SK-N-SH (cell line): ENCODE data around the gene AMMECR1L. TPM values are rescaled to one million over a fixed set of nuclear protein-coding genes. Genes with fewer than 3 reads are reported as not detected.

Experiments
- CTCF ChIA-PET: fragments of 300-600, 350-600 bp; formaldehyde crosslinking; extraction: SDS; loops from one replicate; lab custom pipeline; 2021; lab: Yijun Ruan, JAX
- POLR2A ChIA-PET: fragments of 350-600 bp; sonication (Branson Sonifier 250); formaldehyde crosslinking; extraction: SDS; loops from one replicate; lab custom pipeline; 2020; ENCODE audit warnings: antibody characterized with exemption, inconsistent platforms; lab: Yijun Ruan, JAX
- DNase-seq: peaks from one replicate; pipeline ENCODE4 v3.0.0; 2012
- H2AFZ ChIP-seq: fragments of 200-600 bp; sonication (generic); 2 replicates; pipeline ENCODE4 v1.8.1; 2016; ENCODE audit warnings: antibody characterized with exemption, mild to moderate bottlenecking, low read depth
- H3F3A ChIP-seq: fragments of 200-600 bp; sonication (generic); replicated peaks from 2 replicates; pipeline ENCODE3; 2016; ENCODE audit warnings: antibody characterized with exemption, mild to moderate bottlenecking; ENCODE audit not compliant: insufficient read depth
- H3K27ac ChIP-seq, 2 experiments: fragments of 200-500 bp in 1 of 2; fragments of 200-600 bp in 1 of 2; sonication (Bioruptor generic) in 1 of 2; sonication (generic), shearing (Covaris generic) in 1 of 2; 2 replicates each; pipeline versions ENCODE4 v1.5.1 to v1.6.1; 2014 to 2016; ENCODE audit warnings: low read depth in 2 of 2, inconsistent platforms in 1 of 2, low read length in 1 of 2, mild to moderate bottlenecking in 1 of 2, mixed read lengths in 1 of 2
- H3K27me3 ChIP-seq: fragments of 200-600 bp; sonication (generic), shearing (Covaris generic); 2 replicates; pipeline ENCODE4 v1.6.1; 2016; ENCODE audit warnings: mixed run types; ENCODE audit not compliant: insufficient read depth
- H3K36me3 ChIP-seq, 2 experiments: fragments of 200-500 bp in 1 of 2; fragments of 200-600 bp in 1 of 2; sonication (Bioruptor generic) in 1 of 2; sonication (generic) in 1 of 2; replicated peaks in 1 of 2; 2 replicates each; pipeline versions ENCODE3 to v1.5.1; 2014 to 2016; ENCODE audit warnings: low read length in 1 of 2, mild to moderate bottlenecking in 1 of 2; ENCODE audit not compliant: insufficient read depth in 2 of 2, control insufficient read depth in 1 of 2
- H3K4me1 ChIP-seq, 2 experiments: fragments of 200-500 bp in 1 of 2; fragments of 200-600 bp in 1 of 2; sonication (Bioruptor generic) in 1 of 2; sonication (generic), shearing (Covaris generic) in 1 of 2; 2 replicates each; pipeline versions ENCODE4 v1.5.1 to v1.6.1; 2014 to 2016; ENCODE audit warnings: low read depth in 1 of 2, low read length in 1 of 2, mixed run types in 1 of 2; ENCODE audit not compliant: insufficient read depth in 2 of 2, control insufficient read depth in 1 of 2
- H3K4me2 ChIP-seq: fragments of 200-600 bp; sonication (generic), shearing (Covaris generic); 2 replicates; pipeline ENCODE4 v1.6.1; 2017; ENCODE audit warnings: mixed run types
- H3K4me3 ChIP-seq, 2 experiments: fragments of 200-500 bp in 1 of 2; fragments of 200-600 bp in 1 of 2; sonication (Bioruptor generic) in 1 of 2; sonication (generic), shearing (Covaris generic) in 1 of 2; 2 replicates each; pipeline versions ENCODE4 v1.5.1 to v1.8.1; 2014 to 2016; ENCODE audit warnings: low read depth in 2 of 2, inconsistent platforms in 1 of 2, low read length in 1 of 2, mild to moderate bottlenecking in 1 of 2, mixed read lengths in 1 of 2, moderate library complexity in 1 of 2
- H3K79me2 ChIP-seq: fragments of 200-600 bp; sonication (generic); 2 replicates; pipeline ENCODE4 v1.8.1; 2017; ENCODE audit warnings: mild to moderate bottlenecking; ENCODE audit not compliant: insufficient read depth
- H3K9ac ChIP-seq: fragments of 200-600 bp; sonication (generic); 2 replicates; pipeline ENCODE4 v1.6.1; 2017; ENCODE audit warnings: mixed run types
- H3K9me2 ChIP-seq: fragments of 200-600 bp; sonication (generic); 2 replicates; pipeline ENCODE4 v1.6.1; 2017; ENCODE audit warnings: mixed run types
- H3K9me3 ChIP-seq: fragments of 200-600 bp; sonication (generic); 2 replicates; pipeline ENCODE4 v1.6.1; 2017; ENCODE audit warnings: mixed run types, mild to moderate bottlenecking, moderate library complexity
- H4K20me1 ChIP-seq: fragments of 200-600 bp; sonication (generic); 2 replicates; pipeline ENCODE4 v1.6.1; 2017; ENCODE audit warnings: mild to moderate bottlenecking, mixed run types; ENCODE audit not compliant: insufficient read depth
- ELF1 ChIP-seq: IDR thresholded peaks from 2 replicates; pipeline ENCODE4 v1.4.0; 2012
- FOSL2 ChIP-seq: IDR thresholded peaks from 2 replicates; pipeline ENCODE4 v1.4.0; 2012; ENCODE audit warnings: low read depth, mild to moderate bottlenecking, moderate library complexity, borderline replicate concordance
- FOXM1 ChIP-seq: IDR thresholded peaks from 2 replicates; pipeline ENCODE4 v1.4.0; 2012; ENCODE audit warnings: low read depth, mild to moderate bottlenecking
- GATA2 ChIP-seq: sonication (generic); formaldehyde crosslinking; IDR thresholded peaks from 2 replicates; pipeline ENCODE4 v1.5.0; 2020; ENCODE audit warnings: mild to moderate bottlenecking, missing genetic modification reagents
- JUND ChIP-seq: IDR thresholded peaks from 2 replicates; pipeline ENCODE4 v1.4.0; 2012
- NFIC ChIP-seq: IDR thresholded peaks from 2 replicates; pipeline ENCODE4 v1.4.0; 2012; ENCODE audit warnings: borderline replicate concordance
- SIN3A ChIP-seq: IDR thresholded peaks from 2 replicates; pipeline ENCODE4 v1.6.1; 2012; ENCODE audit warnings: low read depth, mild to moderate bottlenecking, low read length, moderate library complexity, borderline replicate concordance
- SMC3 ChIP-seq: IDR thresholded peaks from 2 replicates; pipeline ENCODE4 v1.6.1; 2012; ENCODE audit warnings: low read depth, low read length, improper control_type of control experiment
- TEAD4 ChIP-seq: IDR thresholded peaks from 2 replicates; pipeline ENCODE4 v1.4.0; 2012; ENCODE audit warnings: mild to moderate bottlenecking, borderline replicate concordance; ENCODE audit not compliant: insufficient read depth
- YY1 ChIP-seq: IDR thresholded peaks from 2 replicates; pipeline ENCODE4 v1.4.0; 2012; ENCODE audit warnings: low read depth, mild to moderate bottlenecking
- WGBS: methylation state at CpG from one replicate; pipeline ENCODE4 v1.1.6; 2017; ENCODE audit warnings: low lambda C conversion rate; 5-methylcytosine and 5-hydroxymethylcytosine counted together
- polyA plus RNA-seq, 3 experiments: library from polyadenylated mRNA; depleted of rRNA; stranded (reverse); fragments of >200 nt; gene quantifications; 2 replicates each; pipeline ENCODE4 v1.2.3, GENCODE V29; 2012
- TF ChIP-seq, protein P1 (sequence below): fragments of 150-350 bp; IDR thresholded peaks from 2 replicates; pipeline ENCODE4 v1.6.1; 2016; ENCODE audit warnings: mild to moderate bottlenecking, low read depth, low read length
- TF ChIP-seq, protein P2 (sequence below): IDR thresholded peaks from 2 replicates; pipeline ENCODE4; 2012
- TF ChIP-seq, protein P3 (sequence below): IDR thresholded peaks from 2 replicates; pipeline ENCODE4 v1.4.0; 2012; ENCODE audit warnings: low read depth, borderline replicate concordance
- TF ChIP-seq, protein P4 (sequence below): fragments of 150-350 bp; IDR thresholded peaks from 2 replicates; pipeline ENCODE4 v1.6.1; 2017; ENCODE audit warnings: antibody characterized with exemption, low read length, low read depth, borderline replicate concordance
- TF ChIP-seq, protein P5 (sequence below): IDR thresholded peaks from 2 replicates; pipeline ENCODE4 v1.6.1; 2012; ENCODE audit warnings: mild to moderate bottlenecking, low read depth, low read length, moderate library complexity
- TF ChIP-seq, protein P6 (sequence below): fragments of 200-600 bp; sonication (generic); IDR thresholded peaks from 2 replicates; pipeline ENCODE4 v1.6.1; 2017; ENCODE audit warnings: antibody characterized with exemption, mild to moderate bottlenecking, moderate library complexity

AMMECR1L gene
- polyA plus RNA-seq, 1 of the 3 experiments (the other 2 are of a cell fraction): 11.0 TPM

DNA sequence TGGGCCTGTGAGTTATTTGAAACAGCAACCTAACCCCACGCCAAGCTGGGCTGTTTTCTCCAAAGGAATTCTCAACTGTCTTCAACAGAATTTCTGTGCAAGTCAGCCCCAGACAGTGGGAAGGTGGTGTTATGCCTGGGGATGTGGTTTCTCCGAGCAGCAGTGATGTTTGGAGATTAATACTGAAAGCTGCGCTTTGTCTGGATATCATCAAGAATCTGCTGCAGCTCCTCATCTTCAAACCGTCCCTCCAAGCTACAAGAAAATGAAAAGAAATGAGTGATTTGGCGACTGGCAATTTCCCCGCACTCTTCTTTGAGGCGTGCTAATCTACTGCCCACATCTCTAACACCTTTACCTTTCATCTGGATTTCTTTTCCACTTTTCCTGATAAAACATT lies 37.8 kb downstream of the AMMECR1L start:
- no peaks in the 10 kb centered on the region for H3K27me3 ChIP-seq
- no peaks in the 10 kb centered on the region for H3K9me3 ChIP-seq
- H3K79me2 ChIP-seq: peaks cover 43% of the 10 kb centered on the region
- no peak overlapping the region for H3K4me2 ChIP-seq
- no peak for DNase-seq
- H2AFZ ChIP-seq: no peak overlapping the region
- CTCF ChIA-PET: no interaction called here
- H3K36me3 ChIP-seq: peaks cover 44 to 53% of the 10 kb centered on the region in 2 experiments
- no peak overlapping the region for H3K27ac ChIP-seq
- WGBS: 96% methylated on average over 6 of the region's 7 CpGs
- peaks cover 8% of the 10 kb centered on the region for H3F3A ChIP-seq
- no peaks in the 10 kb centered on the region for H3K9me2 ChIP-seq
- POLR2A ChIA-PET: no interaction called here
- no peak for TF ChIP-seq TEAD4
- TF ChIP-seq GATA2 (CRISPR knock-in tag): no peak
- TF ChIP-seq, protein P1, sequence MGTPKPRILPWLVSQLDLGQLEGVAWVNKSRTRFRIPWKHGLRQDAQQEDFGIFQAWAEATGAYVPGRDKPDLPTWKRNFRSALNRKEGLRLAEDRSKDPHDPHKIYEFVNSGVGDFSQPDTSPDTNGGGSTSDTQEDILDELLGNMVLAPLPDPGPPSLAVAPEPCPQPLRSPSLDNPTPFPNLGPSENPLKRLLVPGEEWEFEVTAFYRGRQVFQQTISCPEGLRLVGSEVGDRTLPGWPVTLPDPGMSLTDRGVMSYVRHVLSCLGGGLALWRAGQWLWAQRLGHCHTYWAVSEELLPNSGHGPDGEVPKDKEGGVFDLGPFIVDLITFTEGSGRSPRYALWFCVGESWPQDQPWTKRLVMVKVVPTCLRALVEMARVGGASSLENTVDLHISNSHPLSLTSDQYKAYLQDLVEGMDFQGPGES: no peak
- no peak for TF ChIP-seq NFIC
- TF ChIP-seq, protein P2, sequence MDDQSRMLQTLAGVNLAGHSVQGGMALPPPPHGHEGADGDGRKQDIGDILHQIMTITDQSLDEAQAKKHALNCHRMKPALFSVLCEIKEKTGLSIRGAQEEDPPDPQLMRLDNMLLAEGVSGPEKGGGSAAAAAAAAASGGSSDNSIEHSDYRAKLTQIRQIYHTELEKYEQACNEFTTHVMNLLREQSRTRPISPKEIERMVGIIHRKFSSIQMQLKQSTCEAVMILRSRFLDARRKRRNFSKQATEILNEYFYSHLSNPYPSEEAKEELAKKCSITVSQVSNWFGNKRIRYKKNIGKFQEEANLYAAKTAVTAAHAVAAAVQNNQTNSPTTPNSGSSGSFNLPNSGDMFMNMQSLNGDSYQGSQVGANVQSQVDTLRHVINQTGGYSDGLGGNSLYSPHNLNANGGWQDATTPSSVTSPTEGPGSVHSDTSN: no peak
- TF ChIP-seq YY1: no peak
- TF ChIP-seq, protein P3, sequence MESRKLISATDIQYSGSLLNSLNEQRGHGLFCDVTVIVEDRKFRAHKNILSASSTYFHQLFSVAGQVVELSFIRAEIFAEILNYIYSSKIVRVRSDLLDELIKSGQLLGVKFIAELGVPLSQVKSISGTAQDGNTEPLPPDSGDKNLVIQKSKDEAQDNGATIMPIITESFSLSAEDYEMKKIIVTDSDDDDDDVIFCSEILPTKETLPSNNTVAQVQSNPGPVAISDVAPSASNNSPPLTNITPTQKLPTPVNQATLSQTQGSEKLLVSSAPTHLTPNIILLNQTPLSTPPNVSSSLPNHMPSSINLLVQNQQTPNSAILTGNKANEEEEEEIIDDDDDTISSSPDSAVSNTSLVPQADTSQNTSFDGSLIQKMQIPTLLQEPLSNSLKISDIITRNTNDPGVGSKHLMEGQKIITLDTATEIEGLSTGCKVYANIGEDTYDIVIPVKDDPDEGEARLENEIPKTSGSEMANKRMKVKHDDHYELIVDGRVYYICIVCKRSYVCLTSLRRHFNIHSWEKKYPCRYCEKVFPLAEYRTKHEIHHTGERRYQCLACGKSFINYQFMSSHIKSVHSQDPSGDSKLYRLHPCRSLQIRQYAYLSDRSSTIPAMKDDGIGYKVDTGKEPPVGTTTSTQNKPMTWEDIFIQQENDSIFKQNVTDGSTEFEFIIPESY: no peak
- TF ChIP-seq, protein P4, sequence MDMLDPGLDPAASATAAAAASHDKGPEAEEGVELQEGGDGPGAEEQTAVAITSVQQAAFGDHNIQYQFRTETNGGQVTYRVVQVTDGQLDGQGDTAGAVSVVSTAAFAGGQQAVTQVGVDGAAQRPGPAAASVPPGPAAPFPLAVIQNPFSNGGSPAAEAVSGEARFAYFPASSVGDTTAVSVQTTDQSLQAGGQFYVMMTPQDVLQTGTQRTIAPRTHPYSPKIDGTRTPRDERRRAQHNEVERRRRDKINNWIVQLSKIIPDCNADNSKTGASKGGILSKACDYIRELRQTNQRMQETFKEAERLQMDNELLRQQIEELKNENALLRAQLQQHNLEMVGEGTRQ: no peak
- TF ChIP-seq FOSL2: no peak
- TF ChIP-seq FOXM1: no peak
- TF ChIP-seq ELF1: no peak
- TF ChIP-seq, protein P5, sequence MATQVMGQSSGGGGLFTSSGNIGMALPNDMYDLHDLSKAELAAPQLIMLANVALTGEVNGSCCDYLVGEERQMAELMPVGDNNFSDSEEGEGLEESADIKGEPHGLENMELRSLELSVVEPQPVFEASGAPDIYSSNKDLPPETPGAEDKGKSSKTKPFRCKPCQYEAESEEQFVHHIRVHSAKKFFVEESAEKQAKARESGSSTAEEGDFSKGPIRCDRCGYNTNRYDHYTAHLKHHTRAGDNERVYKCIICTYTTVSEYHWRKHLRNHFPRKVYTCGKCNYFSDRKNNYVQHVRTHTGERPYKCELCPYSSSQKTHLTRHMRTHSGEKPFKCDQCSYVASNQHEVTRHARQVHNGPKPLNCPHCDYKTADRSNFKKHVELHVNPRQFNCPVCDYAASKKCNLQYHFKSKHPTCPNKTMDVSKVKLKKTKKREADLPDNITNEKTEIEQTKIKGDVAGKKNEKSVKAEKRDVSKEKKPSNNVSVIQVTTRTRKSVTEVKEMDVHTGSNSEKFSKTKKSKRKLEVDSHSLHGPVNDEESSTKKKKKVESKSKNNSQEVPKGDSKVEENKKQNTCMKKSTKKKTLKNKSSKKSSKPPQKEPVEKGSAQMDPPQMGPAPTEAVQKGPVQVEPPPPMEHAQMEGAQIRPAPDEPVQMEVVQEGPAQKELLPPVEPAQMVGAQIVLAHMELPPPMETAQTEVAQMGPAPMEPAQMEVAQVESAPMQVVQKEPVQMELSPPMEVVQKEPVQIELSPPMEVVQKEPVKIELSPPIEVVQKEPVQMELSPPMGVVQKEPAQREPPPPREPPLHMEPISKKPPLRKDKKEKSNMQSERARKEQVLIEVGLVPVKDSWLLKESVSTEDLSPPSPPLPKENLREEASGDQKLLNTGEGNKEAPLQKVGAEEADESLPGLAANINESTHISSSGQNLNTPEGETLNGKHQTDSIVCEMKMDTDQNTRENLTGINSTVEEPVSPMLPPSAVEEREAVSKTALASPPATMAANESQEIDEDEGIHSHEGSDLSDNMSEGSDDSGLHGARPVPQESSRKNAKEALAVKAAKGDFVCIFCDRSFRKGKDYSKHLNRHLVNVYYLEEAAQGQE: no peak
- TF ChIP-seq SMC3: no peak
- TF ChIP-seq, protein P6, sequence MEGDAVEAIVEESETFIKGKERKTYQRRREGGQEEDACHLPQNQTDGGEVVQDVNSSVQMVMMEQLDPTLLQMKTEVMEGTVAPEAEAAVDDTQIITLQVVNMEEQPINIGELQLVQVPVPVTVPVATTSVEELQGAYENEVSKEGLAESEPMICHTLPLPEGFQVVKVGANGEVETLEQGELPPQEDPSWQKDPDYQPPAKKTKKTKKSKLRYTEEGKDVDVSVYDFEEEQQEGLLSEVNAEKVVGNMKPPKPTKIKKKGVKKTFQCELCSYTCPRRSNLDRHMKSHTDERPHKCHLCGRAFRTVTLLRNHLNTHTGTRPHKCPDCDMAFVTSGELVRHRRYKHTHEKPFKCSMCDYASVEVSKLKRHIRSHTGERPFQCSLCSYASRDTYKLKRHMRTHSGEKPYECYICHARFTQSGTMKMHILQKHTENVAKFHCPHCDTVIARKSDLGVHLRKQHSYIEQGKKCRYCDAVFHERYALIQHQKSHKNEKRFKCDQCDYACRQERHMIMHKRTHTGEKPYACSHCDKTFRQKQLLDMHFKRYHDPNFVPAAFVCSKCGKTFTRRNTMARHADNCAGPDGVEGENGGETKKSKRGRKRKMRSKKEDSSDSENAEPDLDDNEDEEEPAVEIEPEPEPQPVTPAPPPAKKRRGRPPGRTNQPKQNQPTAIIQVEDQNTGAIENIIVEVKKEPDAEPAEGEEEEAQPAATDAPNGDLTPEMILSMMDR: no peak
- no peak for TF ChIP-seq JUND
- no peak for TF ChIP-seq SIN3A
- no peaks in the 10 kb centered on the region for H3K4me1 ChIP-seq
- no peak overlapping the region for H3K9ac ChIP-seq
- H4K20me1 ChIP-seq: peaks cover 7% of the 10 kb centered on the region; the same call in 1 of the 2 replicates
- H3K4me3 ChIP-seq: no peak overlapping the region
